OCI-LY7 (cell line): ENCODE results near the gene MOGAT2. TPM values are rescaled to one million over a fixed set of nuclear protein-coding genes. Genes with fewer than 3 reads are reported as not detected.

ENCODE experiments used
- BruUV-seq: library from RNA; stranded (reverse); fragments of 400-500 nt; replicated peaks from 2 replicates; lab custom pipeline; 2021; lab: Mats Ljungman, UMichigan
- CTCF ChIA-PET: fragments of 300-600 bp; sonication (Branson Sonifier 250); formaldehyde crosslinking; loops from one replicate; lab custom pipeline; 2022; ENCODE audit warnings: antibody characterized with exemption; ENCODE audit not compliant: unreplicated experiment; lab: Charles Lee
- POLR2A ChIA-PET: fragments of 300-600 bp; sonication (Branson Sonifier 250); formaldehyde crosslinking; loops from one replicate; lab custom pipeline; 2022; ENCODE audit warnings: antibody characterized with exemption; lab: Charles Lee
- DNase-seq: peaks from one replicate; pipeline ENCODE4 v3.0.0-alpha.2; 2015; ENCODE audit warnings: low spot score
- H2AFZ ChIP-seq: fragments of 200-600 bp; sonication (generic), shearing (Covaris generic); 2 replicates; pipeline ENCODE4 v1.6.1; 2014; ENCODE audit warnings: mild to moderate bottlenecking, antibody characterized with exemption, low read length, moderate library complexity
- H3K27ac ChIP-seq: fragments of 200-600 bp; sonication (generic); 2 replicates; pipeline ENCODE4 v1.5.1; 2014; ENCODE audit warnings: mixed run types, low read depth, mild to moderate bottlenecking, moderate library complexity, low read length, inconsistent platforms; ENCODE audit not compliant: poor library complexity, severe bottlenecking
- H3K36me3 ChIP-seq: fragments of 200-600 bp; sonication (generic); 2 replicates; pipeline ENCODE4 v1.6.1; 2014; ENCODE audit warnings: mild to moderate bottlenecking, antibody characterized with exemption, low read length, moderate library complexity, mixed read lengths; ENCODE audit not compliant: insufficient read depth
- H3K4me1 ChIP-seq: fragments of 200-600 bp; sonication (generic); 2 replicates; pipeline ENCODE4 v1.5.1; 2014; ENCODE audit warnings: mild to moderate bottlenecking, low read length; ENCODE audit not compliant: insufficient read depth, poor library complexity, severe bottlenecking
- H3K4me2 ChIP-seq: fragments of 200-600 bp; sonication (generic); 2 replicates; pipeline ENCODE4 v1.6.1; 2014; ENCODE audit warnings: mild to moderate bottlenecking, low read length
- H3K4me3 ChIP-seq: fragments of 200-600 bp; sonication (generic); 2 replicates; pipeline ENCODE4 v1.5.1; 2014; ENCODE audit warnings: mild to moderate bottlenecking, low read depth, low read length; ENCODE audit not compliant: poor library complexity, severe bottlenecking
- H3K79me2 ChIP-seq: fragments of 200-600 bp; sonication (generic); 2 replicates; pipeline ENCODE4 v1.6.1; 2016; ENCODE audit warnings: low read depth, mild to moderate bottlenecking, low read length, moderate library complexity, mixed read lengths; ENCODE audit not compliant: insufficient read depth
- H3K9me2 ChIP-seq: fragments of 200-600 bp; sonication (generic); 2 replicates; pipeline ENCODE4 v1.6.1; 2016; ENCODE audit warnings: mild to moderate bottlenecking, low read length, mixed read lengths; ENCODE audit not compliant: insufficient read depth
- H3K9me3 ChIP-seq: fragments of 200-600 bp; sonication (generic); 2 replicates; pipeline ENCODE4 v1.6.1; 2014; ENCODE audit warnings: mild to moderate bottlenecking, mixed run types, low read length, mixed read lengths
- H4K20me1 ChIP-seq: fragments of 200-600 bp; sonication (generic); 2 replicates; pipeline ENCODE4 v1.6.1; 2014; ENCODE audit warnings: mild to moderate bottlenecking, antibody characterized with exemption, low read length, moderate library complexity, mixed read lengths; ENCODE audit not compliant: insufficient read depth
- EZH2phosphoT487 ChIP-seq: fragments of 200-600 bp; sonication (generic); IDR thresholded peaks from 2 replicates; pipeline ENCODE4 v1.6.1; 2018; ENCODE audit warnings: low read depth, borderline replicate concordance, mild to moderate bottlenecking, mixed run types, antibody characterized with exemption, low read length, moderate library complexity, mixed read lengths
- intact Hi-C: fragments of 100-400 bp; cut with micrococcal nuclease; formaldehyde crosslinking; loops from one replicate; pipeline ENCODE4 v1.10.0; 2022; ENCODE audit not compliant: unreplicated experiment
- total RNA-seq, 2 experiments: library from RNA; depleted of rRNA in 1 of 2; stranded (reverse); fragments of >200 nt in 1 of 2; shearing (Covaris generic) in 1 of 2; gene quantifications; 2 replicates each; pipeline ENCODE4 v1.2.3, GENCODE V29; 2014 to 2022
- TF ChIP-seq, protein P1 (sequence below): fragments of 200-600 bp; sonication (generic); conservative IDR thresholded peaks from 2 replicates; pipeline ENCODE4 v1.5.1; 2014; ENCODE audit warnings: mild to moderate bottlenecking, antibody characterized with exemption, low read length, moderate library complexity, mixed read lengths

MOGAT2 gene
- total RNA-seq, 2 experiments from 2014 or later = not detected

DNA sequence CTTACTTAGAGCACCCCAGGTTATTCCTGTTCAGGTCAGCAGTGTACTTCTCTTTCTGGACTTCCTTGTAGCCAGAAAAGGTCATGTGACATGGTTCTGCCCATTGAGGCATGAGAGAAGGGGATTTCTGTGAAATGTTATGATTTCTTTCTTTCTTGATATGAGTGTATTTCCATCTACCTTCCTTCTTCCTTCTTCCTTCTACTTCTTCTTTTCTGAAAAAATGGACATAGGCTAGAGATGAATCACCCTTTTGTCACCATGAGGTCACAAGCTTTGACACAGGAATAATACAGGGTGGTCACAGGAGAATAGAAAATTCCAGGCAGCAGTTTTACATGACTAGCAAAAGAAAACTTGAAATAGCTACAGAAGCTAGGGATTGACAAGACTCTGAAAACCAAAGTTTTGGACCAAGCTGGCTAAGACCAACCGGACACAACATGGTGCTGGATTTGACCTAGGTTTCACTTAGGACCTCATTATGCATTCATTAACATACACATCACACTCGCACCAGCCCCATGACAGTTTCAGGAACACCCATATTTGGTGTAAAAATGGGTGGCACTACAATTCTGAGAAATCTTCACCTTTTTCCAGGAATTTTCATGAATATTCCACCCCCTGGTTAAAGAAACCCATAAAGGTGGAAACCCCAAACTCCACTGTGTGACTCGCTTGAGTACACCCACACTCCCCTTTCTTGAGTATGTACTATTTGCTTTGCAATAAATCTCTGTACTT lies 27.6 kb upstream of the MOGAT2 start:
- H3K36me3 ChIP-seq = no peaks in the 10 kb centered on the region
- H2AFZ ChIP-seq = peak overlapping the region; percentile 64
- POLR2A ChIA-PET = no interaction called here
- intact Hi-C loops = no loop called here
- CTCF ChIA-PET = no interaction called here
- H4K20me1 ChIP-seq = no peaks in the 10 kb centered on the region
- no peak for DNase-seq
- H3K4me3 ChIP-seq = no peak overlapping the region
- peaks cover 5% of the 10 kb centered on the region for H3K4me1 ChIP-seq
- TF ChIP-seq EZH2phosphoT487 = no peak
- TF ChIP-seq, protein P1, sequence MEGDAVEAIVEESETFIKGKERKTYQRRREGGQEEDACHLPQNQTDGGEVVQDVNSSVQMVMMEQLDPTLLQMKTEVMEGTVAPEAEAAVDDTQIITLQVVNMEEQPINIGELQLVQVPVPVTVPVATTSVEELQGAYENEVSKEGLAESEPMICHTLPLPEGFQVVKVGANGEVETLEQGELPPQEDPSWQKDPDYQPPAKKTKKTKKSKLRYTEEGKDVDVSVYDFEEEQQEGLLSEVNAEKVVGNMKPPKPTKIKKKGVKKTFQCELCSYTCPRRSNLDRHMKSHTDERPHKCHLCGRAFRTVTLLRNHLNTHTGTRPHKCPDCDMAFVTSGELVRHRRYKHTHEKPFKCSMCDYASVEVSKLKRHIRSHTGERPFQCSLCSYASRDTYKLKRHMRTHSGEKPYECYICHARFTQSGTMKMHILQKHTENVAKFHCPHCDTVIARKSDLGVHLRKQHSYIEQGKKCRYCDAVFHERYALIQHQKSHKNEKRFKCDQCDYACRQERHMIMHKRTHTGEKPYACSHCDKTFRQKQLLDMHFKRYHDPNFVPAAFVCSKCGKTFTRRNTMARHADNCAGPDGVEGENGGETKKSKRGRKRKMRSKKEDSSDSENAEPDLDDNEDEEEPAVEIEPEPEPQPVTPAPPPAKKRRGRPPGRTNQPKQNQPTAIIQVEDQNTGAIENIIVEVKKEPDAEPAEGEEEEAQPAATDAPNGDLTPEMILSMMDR = no peak
- peak overlapping the region; percentile 21; the same call in 1 of the 2 replicates for H3K4me2 ChIP-seq
- no peak overlapping the region for H3K27ac ChIP-seq
- BruUV-seq = no TSS peak
- H3K9me3 ChIP-seq = no peaks in the 10 kb centered on the region
- H3K9me2 ChIP-seq = no peaks in the 10 kb centered on the region
- H3K79me2 ChIP-seq = no peaks in the 10 kb centered on the region

DNA sequence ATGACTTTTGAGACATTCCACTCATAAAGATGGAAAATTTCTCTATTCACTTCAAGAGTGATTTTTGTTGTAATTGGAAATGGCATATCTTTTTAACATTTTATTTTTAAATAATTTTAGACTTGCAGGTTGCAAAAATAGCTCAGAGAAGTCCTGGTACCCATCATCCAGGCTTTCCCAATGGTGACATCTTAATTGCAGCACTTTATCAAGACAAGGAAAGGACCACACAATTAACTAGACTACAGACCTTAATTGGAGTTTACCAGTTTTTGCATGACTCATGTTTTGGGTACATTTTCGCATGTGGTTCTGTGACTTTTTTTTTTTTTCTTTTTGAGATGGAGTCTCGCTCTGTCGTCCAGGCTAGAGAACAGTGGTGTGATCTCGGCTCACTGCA lies 25.8 kb upstream of the MOGAT2 start:
- BruUV-seq = no TSS peak
- peaks cover 5% of the 10 kb centered on the region for H3K4me1 ChIP-seq
- H3K9me2 ChIP-seq = no peaks in the 10 kb centered on the region
- no peak for DNase-seq
- no peaks in the 10 kb centered on the region for H3K9me3 ChIP-seq
- H2AFZ ChIP-seq = no peak overlapping the region
- ChIA-PET POLR2A (no interaction called here), CTCF (no interaction called here)
- H4K20me1 ChIP-seq = no peaks in the 10 kb centered on the region
- H3K27ac ChIP-seq = no peak overlapping the region
- TF ChIP-seq EZH2phosphoT487 = no peak
- TF ChIP-seq, protein P1 = no peak
- no peaks in the 10 kb centered on the region for H3K79me2 ChIP-seq
- H3K4me3 ChIP-seq = no peak overlapping the region
- no peak overlapping the region for H3K4me2 ChIP-seq
- intact Hi-C loops = no loop called here
- H3K36me3 ChIP-seq = no peaks in the 10 kb centered on the region

DNA sequence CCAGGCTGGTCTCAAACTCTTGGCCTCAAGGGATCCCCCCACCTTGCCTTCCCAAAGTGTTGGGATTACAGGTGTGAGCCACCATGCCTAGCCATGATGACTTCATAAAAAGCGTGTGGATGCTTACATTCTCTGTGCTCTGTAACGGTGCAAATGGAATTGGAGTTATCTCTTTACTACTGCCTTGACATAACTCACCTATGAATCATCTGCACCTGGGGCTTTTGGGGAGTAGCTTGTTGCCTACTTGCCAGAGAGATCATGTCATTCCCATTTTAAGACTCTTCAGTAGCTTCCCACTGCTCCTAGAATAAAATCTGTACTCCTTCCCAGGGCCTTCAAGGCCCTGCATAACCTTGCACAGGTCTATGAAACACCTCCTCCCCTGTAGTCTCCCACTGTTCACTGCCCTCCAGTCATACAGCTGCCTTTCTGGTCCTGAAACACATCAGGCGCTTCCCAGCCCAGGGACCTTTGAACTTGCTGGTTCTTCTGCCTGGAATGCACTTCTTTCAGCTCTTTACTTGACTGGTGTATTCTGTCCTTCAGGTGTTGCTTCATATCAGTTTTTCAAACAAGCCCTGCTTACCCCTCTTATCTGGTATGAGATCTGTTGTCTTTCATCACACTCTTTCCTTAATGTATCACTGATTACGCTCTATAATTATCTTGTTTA lies 19.6 kb upstream of the MOGAT2 start:
- no peak overlapping the region for H3K4me2 ChIP-seq
- no TSS peak for BruUV-seq

More for the DNA sequence above, 19.6 kb upstream of the MOGAT2 start:
- H3K4me3 ChIP-seq = no peak overlapping the region
- ChIA-PET CTCF (no interaction called here), POLR2A (interaction anchor here (0.7 kb wide), 1 partner anchor 14 kb away, joined by 3 read pairs; no protein-coding TSS in a partner anchor)
- no peaks in the 10 kb centered on the region for H3K79me2 ChIP-seq
- no peak overlapping the region for H3K27ac ChIP-seq
- no peaks in the 10 kb centered on the region for H3K4me1 ChIP-seq
- no peaks in the 10 kb centered on the region for H3K9me2 ChIP-seq
- no peak overlapping the region for H2AFZ ChIP-seq
- H3K36me3 ChIP-seq = no peaks in the 10 kb centered on the region
- H4K20me1 ChIP-seq = no peaks in the 10 kb centered on the region
- DNase-seq = no peak
- intact Hi-C loops = no loop called here
- TF ChIP-seq, protein P1 = no peak
- no peak for TF ChIP-seq EZH2phosphoT487
- no peaks in the 10 kb centered on the region for H3K9me3 ChIP-seq
